Cortex of kidney (tissue), 1 donor: ENCODE data around the gene NFYC.

ENCODE experiments used
- DNase-seq: peaks from one replicate; lab custom pipeline; 2025; lab: John Stamatoyannopoulos, UW

NFYC gene

DNA sequence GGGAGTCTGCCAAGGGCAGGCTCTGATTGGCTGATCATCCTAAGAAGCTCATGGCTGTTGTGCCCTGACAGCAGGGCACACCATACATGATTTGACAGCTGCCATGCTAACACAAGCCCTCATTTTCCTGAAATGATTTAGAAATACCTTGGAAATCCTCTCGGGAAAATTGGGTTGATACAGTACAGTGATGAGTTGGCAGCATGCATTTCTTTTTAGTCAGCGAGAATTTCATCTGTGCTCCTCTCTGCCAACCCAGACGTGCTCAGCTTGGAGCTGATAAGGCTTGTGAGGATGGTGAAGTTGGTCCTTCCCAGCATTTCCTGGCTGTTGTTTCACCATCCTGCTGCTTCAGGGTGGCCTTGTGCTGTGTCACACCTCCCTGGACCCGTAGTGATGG, 69.5 kb downstream of the NFYC start:
- DNase-seq: no peak

DNA sequence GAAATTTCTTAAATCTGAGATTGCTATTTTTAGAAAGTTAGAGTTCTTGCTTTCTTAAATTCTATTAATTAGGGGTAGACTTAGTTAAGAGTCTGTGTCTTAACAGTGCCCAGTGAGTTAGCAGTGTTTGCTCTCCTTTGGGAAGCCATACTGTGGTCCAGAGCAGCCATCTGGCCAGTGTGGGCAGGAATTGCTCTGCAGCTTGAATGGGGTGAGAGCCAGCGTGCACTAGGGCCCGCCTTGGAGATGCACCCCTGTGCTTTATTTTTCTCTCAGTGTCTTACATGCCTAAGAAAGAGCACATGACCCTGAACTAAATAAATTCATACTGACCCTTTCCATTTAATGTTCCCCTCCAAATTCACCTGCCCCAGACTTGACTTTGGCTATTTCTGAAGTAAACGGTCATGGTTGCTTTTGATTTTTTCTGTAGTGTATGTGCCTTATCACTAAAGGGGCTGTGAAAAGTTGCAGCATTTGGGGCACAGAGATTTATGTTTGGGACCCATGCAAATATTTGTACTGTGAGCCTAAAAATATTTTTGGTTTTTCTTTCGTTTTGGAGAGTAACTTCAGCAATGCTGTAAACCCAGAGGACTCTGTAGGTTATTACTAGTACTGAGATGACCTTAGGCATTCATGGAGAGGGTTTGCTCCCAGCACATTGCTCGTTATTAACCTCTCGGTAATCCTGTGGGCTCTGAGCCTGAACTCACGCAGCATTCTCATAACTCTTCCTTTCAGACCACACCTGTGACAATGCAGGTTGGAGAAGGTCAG, 70.8 kb downstream of the NFYC start:
- no peak for DNase-seq

DNA sequence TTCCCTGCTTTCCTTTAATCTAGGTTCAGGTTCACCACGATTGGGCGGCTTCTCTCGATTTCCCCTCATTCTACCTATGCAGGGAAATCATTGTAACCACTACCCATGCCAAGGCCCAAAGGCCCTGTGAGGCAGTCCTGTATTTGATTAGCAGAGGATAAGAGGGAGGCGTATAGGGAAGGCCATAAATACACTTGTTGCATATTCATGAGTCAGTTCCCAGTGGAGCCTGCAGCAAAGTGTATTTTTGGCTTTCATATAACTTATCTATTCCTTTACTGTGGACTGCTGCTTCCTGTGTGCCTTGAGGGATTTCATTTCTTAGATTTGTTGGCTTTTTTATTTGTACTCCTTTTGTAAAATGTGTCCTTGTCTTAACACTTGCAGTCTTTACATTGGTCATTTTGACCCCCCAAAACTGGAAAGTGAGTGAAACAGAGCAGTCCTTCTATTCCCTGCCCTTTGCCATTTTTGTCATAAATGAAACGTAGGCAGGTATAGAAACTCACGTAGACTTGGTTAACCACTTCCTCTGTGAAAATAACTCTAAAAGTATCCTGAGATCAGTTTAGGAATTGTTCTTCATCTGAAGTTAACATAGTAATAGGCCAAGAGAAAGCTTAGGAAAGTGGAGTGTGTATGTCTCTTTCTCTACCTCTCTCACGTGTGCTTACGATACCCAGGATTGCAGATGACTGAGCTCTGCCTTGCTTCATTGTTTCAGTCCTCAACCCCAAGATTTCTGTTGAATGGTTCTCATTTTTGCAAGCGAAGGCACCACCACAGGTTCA, 72.4 kb downstream of the NFYC start:
- DNase-seq: no peak

DNA sequence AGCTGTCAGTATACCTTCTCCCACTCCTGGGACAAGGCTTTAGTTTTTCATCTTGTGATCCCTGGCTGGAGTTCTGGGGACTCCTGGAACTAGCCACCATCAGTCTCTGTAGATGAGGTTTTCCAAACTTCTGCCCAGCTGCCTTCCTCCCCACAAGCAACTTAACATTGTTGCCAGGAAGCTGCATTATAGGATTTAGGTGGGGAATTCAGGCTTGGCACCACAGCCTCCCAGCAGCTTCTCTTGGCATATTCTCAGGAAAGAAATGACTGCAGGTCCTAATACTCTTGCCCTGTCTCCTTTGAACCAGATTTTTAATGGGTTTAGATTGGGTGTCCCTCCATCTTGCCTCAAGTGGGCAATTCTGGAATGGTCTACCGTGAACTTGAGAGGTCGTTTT, 73.5 kb downstream of the NFYC start:
- DNase-seq: no peak

DNA sequence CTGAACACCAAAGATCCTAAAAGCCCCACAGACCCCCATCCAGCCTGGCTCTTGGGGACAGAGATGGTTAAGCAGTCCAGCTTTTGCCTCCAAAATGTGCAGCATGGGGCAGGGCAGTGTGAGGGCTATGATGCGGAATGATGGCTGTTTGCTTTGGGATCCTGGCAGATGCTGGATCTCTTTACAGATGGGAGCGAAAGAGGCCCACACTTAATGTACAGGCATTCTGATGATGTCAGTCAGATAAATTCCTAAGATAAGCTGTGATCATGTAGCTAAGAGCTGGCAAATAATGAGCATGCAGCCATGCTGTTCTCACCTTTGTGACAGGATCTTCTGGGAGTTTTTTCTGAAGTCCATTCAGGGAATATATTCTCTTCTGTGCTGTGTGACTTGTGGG, 74.5 kb downstream of the NFYC start:
- DNase-seq: no peak

DNA sequence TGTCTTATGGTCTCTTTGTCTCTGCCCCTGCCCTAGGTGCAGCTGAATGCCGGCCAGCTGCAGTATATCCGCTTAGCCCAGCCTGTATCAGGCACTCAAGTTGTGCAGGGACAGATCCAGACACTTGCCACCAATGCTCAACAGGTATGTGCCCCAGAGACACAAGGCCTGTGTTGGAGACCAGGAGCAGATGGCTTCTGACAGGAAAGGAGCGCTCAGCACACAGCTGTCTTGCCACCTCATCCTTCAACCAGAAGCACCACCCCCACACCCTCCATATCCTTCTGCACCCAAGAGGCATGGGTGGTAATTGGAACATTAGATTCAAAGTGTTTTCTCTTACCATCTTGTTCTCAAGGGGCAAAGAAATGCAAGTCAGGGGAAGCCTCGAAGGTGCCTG, 75.1 kb downstream of the NFYC start:
- no peak for DNase-seq

DNA sequence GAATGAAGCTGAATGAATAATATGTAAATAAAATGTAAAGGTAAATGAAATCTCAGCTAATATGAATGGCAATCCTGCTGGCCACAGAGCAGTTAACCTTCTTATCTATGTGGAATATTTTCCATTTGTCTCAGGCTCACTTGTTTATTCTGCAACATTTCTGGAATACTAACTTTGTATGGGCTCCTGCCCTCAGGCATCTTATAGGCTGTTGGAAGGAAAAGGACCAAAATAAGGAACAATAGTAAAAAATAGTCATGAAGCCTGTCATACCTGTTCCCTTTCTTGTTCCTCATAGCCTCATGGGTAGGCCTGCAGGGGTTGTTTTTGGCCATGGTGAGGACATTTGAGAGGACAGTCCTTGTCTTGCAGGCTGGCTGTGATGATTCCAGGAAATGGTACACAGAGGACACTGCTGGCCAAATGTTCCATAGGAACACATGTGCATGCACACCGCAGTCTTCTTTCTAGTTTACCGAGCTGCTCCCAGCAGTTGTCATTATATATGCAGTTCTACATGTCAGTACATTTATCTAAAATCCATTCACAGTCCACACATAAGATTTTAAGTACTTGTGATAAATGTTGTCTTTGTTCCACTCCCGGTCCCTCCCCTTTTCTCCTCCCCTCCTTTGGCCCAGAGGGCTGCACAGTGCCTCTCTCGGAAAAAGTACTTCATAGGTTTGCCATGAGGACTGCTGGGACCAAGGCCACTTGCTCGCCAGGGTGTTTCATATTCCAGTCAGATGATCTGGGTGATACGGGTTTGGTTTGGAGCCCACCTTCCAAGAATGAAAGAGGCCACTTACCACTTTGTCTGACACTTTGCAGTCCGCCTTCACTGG, 76.9 kb downstream of the NFYC start:
- DNase-seq: no peak

DNA sequence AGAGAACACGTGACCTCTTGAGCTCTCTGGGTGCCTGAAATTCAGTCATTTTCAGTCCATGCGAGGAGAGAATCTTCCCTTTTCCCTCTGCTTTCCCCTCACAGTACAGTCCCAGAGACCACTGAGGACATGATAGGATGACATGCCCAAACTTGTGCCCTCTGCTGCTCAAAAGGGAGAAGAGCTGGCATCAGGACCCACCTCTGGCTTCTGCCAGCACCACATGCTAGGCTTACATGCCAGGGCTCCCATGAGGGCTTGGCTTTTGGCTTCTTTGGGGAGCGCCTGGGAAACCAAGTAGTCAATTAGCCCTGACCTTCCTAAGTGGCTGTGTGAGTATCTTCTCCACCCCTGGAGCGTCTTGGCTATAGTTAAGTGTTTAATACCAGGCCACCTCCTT, 78.3 kb downstream of the NFYC start:
- DNase-seq: no peak

DNA sequence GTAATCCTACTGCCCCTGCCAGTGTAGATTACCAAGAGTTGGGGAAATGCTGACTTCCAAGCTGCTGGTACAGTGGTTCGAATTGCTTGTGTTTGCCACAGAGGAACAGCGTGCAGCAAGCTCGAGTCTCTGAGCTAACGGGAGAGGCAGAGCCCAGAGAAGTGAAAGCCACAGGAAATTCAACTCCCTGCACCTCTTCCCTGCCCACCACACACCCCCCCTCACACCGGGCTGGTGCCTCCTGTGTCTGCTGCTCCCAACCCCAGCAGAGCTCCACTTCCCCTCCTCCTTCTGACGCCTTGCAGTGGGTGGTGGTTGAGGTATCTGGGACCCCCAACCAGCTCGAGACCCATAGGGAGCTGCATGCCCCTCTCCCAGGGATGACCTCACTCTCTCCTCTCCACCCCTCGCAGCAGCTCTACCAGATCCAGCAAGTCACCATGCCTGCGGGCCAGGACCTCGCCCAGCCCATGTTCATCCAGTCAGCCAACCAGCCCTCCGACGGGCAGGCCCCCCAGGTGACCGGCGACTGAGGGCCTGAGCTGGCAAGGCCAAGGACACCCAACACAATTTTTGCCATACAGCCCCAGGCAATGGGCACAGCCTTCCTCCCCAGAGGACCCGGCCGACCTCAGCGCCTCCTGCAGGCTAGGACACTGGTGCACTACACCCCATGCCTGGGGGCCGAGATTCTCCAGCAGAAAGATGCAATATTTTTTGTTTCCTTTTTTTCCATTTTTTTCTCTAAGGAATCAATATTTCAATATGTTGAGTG, 79.0 kb downstream of the NFYC start:
- no peak for DNase-seq

DNA sequence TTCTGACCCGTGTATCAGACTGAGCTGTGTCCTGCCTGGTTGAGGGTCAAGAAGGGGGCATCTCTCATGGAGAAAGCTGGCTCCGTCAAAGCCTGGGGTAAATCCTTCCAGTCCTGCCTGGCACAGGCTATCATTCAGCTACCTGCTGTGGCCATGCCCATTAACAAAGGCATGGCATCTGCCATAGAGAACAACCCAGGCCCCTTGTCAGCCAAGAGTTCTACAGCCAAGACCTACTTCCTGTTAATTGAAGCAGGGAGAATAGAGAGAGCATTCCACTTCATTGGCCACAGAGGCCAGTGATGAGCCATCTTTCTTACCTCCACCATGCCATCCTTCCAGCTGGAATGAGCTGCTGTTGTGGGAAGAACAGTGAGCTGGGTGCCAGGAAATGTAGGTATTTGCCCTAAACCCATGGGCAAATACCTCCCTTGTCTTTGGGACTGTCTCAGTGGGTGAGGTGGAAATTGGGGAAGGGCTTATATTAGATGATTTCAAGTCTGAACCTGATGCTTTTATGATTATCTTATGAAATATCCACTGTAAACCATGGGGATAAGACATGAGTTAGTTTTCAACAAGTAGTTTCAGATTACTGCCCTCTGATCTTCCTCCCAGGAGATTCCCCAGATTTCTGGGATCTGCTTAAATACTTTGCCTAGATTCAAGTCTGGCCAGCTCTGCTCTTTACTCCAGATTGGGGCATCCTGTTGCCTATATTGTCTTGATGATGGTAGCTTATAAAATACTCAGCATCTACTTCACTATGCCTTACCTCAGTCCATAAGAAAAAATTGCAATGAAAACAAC, 80.8 kb downstream of the NFYC start:
- no peak for DNase-seq

DNA sequence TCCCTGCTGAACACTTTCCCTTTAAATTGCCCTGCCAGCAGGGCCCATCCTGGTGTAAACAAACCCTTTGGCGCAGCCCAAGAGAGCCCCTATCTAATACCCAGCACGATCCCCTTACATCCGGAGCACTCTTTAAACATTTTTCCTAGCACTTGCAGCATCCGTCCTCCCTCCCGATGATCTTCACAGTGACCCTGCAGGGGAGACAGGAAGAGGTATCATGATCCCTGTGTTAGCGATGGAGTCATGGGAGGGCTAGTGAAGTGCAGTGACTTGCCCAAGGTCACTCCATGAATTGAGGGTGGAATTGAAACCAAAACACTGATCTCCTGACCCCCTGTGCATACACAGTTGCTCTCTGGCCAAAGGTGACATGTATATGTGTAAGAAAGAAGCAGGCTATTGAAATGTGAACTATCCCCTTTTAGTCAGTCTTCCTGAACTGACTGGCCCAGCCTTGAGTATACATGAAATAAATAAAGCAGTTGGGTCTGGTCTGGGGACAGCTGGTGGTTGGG, 82.3 kb downstream of the NFYC start:
- no peak for DNase-seq

DNA sequence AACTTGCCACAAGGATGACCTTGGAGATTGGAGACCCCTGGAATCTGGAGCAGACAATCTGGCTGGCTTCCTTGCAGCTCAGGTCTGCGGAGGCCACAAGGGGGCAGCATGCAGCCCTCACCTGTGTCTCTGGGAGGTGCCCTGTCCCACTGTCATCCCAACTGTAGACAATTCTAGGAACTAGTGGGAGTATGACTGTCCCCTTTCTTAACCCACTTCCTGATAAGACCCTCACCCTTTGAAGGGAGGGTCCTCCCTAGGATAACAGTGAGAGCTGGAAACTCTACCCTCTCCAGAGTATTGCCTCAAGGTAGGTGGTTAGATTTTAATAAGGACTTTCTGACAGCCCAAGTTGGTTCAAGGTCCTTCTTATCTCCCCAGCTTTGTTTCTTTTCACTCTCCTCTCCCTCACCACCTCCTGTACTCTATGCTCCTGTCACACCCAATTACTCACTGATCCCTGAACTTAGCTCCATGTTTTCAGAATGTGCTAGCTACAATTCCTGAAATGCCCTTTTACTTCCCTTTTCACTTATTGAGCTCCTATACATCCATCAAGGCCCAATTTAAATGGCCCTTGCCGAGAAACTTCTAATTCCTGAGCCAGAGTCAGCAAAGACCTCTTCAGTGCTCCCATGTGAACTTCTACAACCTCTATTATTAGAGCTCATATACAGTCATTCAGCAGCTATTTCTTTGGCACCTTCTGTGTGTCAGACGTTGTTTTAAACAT, 82.9 kb downstream of the NFYC start:
- DNase-seq: no peak

DNA sequence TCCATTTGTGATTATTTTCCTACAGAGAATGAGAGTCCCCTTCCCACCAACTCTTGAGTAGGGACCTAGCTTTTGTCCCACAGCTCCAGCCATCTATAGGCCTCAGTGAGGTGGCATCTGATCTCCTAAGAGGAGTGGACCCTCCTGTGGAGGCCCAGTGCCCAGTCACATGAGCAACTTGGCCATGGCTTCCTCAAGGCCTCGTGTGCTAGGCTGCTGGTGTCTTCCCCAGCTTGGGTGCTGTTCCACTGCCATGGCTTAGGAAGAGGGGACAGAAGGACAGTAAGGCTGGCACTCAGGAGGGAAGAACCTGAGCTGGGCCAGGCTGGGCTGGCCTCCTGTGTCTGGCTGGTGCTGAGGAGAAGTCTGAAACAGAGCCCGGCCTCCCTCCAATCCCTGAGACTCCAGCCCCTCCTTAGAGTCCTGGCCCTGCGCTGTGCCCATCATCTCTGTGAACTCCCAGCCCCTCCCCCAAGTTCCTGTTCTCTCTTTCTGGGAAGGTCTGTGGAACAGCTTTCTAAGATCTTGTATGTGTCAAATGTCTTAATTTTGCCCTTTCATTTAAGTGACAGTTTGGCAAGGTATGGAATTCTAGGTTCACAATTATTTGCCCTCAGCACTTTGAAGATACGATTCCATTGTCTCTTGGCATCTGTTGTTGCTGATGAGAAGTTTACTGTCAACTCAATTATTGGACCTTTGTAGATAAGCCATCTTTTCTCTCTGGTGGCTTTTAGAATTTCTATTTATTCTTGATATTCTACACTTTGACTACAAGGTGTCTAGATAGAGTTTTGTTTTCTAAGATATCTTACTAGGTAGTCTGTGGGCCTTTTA, 85.0 kb downstream of the NFYC start:
- DNase-seq: no peak

DNA sequence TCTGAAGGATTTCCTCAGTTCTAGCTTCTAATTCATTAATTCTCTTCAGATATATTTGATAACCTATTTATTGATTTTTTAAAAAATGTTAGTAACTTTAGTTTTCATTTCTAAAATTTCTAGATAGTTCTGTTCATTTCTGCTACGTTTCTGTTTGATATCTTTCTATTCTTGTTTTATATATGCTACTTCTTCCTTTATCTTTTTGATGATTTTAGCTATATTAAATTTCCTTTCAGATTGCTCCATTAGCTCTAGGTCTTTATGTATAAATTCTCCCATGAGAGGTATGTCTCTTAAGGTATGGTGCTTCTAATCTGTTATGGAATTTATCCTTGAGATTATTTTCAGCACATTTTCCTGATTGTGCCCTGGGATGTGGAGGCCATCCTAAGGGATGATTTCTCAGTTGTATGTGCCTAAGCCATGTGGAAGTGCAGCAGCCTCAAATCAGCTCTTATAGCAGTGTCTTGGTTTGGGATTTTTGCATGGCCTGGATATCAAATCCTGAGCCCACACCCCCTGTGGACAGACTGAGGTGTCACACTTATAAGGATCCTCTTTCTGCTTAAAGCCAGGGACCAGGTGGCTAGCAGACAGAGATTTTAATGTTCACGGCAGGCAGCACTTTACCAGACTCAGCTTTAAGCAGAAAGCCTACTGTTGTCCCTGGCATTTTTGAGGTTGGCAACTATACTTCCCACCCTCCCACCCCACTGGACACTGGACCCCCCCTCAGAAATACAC, 85.9 kb downstream of the NFYC start:
- no peak for DNase-seq

DNA sequence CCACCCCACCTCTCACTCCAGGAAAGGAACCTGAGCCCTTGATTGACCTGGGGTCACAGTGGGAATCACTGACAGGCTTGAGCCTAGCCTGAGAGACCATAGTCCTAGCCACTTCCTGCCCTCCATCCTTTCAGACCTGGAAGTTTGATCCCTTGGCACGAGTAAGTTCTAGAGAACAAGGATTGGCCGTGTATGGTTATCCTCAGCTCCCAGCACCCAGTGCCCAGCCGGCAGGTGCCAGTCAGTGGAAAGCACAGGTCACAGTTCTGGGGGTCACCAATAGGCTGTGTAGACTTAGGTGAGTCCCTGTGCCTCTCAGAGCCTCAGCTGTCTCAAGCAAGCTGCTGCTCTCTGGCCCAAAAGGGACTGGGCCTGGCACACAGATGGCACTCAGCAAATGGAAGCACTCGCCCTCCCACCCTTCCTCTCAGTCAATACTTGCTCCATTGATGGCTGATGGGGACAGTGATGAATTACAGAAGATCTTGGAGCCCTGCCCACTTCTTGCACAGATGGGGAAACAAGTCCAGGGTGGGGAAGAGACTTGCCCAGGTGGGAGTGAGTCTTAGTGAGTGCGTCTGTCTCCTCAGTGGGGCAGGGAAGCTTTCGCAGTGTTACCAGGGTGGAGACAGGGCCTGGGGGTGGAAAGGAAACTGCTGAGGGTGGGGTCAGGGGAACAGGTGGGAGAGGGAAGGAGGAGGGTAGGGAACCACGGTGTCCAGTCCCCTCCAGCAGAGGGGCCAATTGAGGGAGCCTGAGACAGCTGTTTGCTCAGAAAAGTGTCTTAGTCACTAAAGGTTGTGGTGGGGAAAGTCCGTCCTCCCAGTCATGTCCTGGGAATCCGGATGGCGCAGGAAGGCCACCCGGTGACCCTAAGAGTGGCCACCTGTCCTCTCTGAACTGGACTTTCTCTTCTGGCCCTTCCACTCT, 89.4 kb downstream of the NFYC start:
- DNase-seq: no peak

DNA sequence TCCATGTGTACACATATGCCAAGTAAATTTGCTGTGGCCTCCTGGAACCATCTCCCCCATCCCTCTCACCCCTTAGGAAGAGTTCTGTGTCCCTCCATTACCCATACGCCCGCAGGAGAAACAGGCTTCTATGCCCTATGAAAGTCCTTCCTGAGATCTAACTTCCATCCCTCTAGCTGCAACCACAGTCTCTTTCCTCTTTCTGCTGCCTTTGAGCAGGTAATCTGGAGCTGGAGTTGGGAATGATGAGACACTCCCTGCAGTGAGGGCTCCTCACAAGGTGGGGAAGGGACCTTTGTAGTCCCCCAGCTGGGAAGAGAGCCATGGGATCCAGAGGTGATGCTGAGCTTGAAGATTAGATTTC, 90.1 kb downstream of the NFYC start:
- no peak for DNase-seq

DNA sequence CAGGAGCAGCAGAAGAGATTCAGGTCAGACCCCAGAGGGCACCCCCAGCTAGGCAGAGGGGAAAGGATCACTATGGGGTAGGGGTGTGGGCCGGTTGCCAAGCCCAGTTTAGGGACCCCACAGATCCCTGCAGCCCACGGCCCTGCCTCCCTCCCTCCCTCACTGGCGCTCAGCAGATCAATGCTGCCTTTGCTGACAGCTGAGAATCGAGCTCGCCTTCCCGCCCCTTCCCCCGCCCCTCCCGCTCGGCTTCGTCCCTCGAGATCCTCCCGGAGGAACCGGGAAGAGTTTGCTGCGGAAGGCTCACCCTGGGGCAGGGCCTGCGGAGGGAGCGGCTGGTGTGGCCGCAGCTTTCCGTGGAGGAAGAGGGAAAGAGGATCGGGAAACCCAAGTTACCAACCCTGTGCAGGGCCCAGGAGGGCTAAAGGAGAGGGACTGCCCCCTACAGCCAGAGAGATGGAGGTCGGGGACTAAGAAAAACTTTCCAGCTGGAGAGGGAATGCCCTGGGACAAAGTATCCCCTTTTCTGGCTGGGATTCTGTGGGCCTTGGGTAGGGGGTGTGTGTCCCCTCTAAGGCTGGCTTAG, 91.0 kb downstream of the NFYC start:
- no peak for DNase-seq
